Brain microvascular endothelial cell (primary cell): ENCODE measurements around the gene B3GALT5.

Experiments
- DNase-seq: peaks from one replicate; pipeline ENCODE4 v3.0.0-alpha.2; 2020
- H3K27ac ChIP-seq: fragments of 250-450 bp; sonication (Bioruptor Pico); 2 replicates; pipeline ENCODE4 v1.5.1; 2020; ENCODE audit warnings: mild to moderate bottlenecking, moderate library complexity
- H3K27me3 ChIP-seq: fragments of 250-450 bp; sonication (Bioruptor Pico); replicated peaks from 2 replicates; pipeline ENCODE4 v1.5.1; 2020; ENCODE audit warnings: mild to moderate bottlenecking
- H3K36me3 ChIP-seq: fragments of 250-450 bp; sonication (Bioruptor Pico); replicated peaks from 2 replicates; pipeline ENCODE4 v1.5.1; 2020; ENCODE audit warnings: mild to moderate bottlenecking
- H3K4me3 ChIP-seq: 2 replicates; pipeline ENCODE4 v1.5.1; 2011; ENCODE audit warnings: low read depth, mild to moderate bottlenecking, control low read depth, low read length, moderate library complexity
- CTCF ChIP-seq: IDR thresholded peaks from 2 replicates; pipeline ENCODE4 v1.5.1; 2011; ENCODE audit warnings: low read depth, mild to moderate bottlenecking, moderate library complexity, low read length, control low read depth, inconsistent platforms; ENCODE audit errors: missing control alignments
- in situ Hi-C: cut with HindIII; loops from 2 replicates; pipeline ENCODE4 v1.10.0; 2017; ENCODE audit warnings: low sequenced_read_pairs, low pct_ligation_motif_present

B3GALT5 gene

GRCh38 chr21:39611551-39612190 lies 1.1 kb upstream of the B3GALT5 start:
- in situ Hi-C loops: no loop called here
- H3K4me3 ChIP-seq: peak overlapping the region; percentile 24
- DNase-seq: no peak

DNA sequence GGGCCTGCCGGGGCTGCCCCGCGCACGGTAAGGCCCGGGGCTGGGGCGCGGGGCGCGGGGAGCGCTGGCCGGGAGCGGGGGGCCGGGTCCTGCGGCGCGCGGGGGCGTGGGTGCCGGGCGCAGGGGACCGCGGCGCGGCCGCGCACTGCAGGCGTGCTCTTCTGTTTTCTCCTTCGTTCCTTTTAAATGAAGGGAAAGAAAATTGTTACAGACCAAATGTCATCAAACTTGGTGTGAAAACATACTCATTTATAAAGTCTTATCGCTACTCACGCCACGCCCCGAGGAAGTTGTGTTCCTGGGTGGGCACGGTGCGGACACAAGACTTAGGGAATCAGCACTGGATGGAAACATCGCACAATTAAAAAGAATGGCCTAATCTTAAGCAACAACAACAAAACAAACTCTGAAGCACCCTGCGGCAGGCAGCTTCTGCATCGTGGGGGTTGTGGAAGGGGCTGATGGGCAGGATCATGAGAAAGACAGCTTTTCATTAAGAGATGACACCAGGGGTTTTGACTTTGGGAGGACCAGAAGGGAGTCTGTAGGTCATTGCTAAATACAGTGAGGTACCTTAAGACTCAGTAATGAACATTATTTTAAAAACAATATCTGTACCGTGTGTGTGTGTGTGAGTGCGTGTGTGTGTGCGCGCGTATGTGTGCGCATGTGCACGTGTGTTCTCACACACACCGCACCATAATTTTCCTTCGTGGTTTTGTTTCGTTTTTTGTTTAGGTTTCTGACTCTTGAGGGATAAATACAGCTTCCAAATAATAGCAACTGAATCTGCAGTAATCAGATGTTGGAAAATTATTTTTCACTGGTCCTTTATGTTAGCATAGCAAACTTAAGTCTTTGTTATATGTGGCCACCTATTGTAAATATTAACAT lies 548 bp downstream of the B3GALT5 start:
- DNase-seq: no peak

More at GRCh38 chr21:39611551-39612190, 1.1 kb upstream of the B3GALT5 start:
- peaks cover 12% of the 10 kb centered on the region for H3K27me3 ChIP-seq
- H3K27ac ChIP-seq: no peak overlapping the region
- no peaks in the 10 kb centered on the region for H3K36me3 ChIP-seq
- TF ChIP-seq CTCF: no peak

DNA sequence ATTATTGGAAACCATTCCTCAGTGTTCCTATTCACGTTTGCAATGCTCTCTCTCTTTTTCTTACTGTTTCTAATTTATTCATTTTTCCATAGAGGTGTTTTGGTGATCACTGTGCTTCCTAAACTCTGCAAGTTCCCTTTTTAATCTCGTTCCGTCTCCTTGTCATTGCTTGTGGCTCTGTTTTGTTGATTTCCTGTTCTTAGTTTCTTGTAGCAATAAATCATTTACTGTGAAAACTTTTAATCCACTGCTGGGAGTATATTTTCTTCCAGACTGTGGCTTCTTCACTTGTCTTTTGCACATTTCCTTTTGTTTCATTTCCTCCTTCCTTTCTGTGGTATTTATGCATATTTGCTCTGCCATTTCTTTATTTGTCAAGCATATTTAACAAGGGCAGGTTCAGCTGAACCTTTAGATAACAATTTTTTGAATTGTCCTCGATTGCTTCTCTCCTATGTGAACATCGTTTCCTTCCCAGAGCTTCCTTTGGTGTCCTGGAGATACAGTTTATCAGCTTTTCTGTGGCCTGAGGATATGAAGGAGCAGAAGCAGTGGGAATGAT lies 3.6 kb downstream of the B3GALT5 start:
- in situ Hi-C loops: no loop called here
- H3K27ac ChIP-seq: no peak overlapping the region
- H3K36me3 ChIP-seq: no peaks in the 10 kb centered on the region
- peaks cover 12% of the 10 kb centered on the region for H3K27me3 ChIP-seq
- DNase-seq: no peak
- TF ChIP-seq CTCF: no peak
- no peak overlapping the region for H3K4me3 ChIP-seq

More for the DNA sequence above, 548 bp downstream of the B3GALT5 start:
- H3K4me3 ChIP-seq: peak overlapping the region; percentile 48
- in situ Hi-C loops: no loop called here
- TF ChIP-seq CTCF: no peak
- no peak overlapping the region for H3K27ac ChIP-seq
- peaks cover 12% of the 10 kb centered on the region for H3K27me3 ChIP-seq
- H3K36me3 ChIP-seq: no peaks in the 10 kb centered on the region

DNA sequence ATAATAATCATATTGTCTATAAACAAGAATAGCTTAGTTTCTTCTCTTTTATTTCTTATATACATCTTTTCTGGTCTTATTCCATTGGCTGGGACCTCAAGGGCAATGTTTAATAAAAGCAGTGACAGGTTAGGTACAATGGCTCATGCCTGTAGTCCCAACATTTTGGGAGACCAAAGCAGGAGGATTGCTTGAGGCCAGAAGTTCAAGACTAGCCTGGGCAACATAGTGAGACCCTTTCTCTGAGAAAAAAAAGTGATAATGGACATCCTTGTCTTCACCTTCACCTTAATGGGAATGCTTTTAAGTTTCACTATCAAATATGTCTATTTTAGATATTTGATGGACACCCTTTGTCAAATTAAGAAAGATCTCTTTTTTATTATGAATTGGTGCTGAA lies 8.1 kb downstream of the B3GALT5 start:
- Histone ChIP-seq H3K27ac (no peak overlapping the region), H3K36me3 (no peaks in the 10 kb centered on the region), H3K4me3 (no peak overlapping the region), H3K27me3 (no peaks in the 10 kb centered on the region)
- in situ Hi-C loops: no loop called here
- no peak for DNase-seq
- TF ChIP-seq CTCF: no peak

DNA sequence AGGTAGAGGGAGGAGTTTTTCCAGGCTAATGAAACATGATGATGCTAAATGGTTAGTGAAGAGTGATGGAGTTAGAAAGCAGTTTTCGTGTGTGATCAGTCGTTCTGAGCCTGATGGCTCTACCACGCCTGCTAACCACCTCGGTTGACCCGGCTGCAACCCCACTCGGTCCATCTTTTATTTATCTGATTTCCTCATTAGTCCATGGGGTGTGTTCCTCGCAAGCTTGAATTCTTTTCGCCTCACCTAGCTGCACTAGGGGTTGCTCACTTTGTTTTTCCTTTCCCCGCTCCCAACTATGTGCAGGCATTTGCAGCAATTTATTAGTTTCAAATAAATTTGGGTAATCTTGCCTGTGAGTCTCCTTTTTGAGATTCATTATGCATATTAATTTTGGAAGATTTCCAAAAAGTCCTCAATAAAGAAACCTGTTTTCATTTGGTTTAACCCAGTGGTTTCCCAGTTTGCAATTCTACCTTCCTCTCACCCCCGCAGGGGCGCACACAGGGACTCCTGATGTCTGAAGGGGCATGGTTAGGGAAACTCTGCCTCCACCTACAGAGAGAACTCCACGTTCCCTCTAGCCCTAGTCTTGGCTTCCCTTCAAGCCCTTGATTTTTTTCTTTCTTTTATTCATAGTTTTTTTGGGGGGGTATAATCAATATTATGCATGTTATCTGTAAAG lies 12.6 kb downstream of the B3GALT5 start:
- in situ Hi-C loops: no loop called here
- DNase-seq: no peak
- TF ChIP-seq CTCF: no peak
- H3K36me3 ChIP-seq: no peaks in the 10 kb centered on the region
- H3K27ac ChIP-seq: no peak overlapping the region
- no peaks in the 10 kb centered on the region for H3K27me3 ChIP-seq
- H3K4me3 ChIP-seq: no peak overlapping the region
